Osteocyte (in vitro differentiated cells): ENCODE measurements around the gene PRUNE1. TPM values are rescaled to one million over a fixed set of nuclear protein-coding genes. Genes with fewer than 3 reads are reported as not detected.

Experiments
- DNase-seq: peaks from one replicate; pipeline ENCODE4 v3.0.0; 2021; ENCODE audit warnings: mixed read lengths; ENCODE audit not compliant: unreplicated experiment; ENCODE audit errors: extremely low spot score
- H3K27ac Mint-ChIP-seq: one replicate; pipeline ENCODE4 v1.8.0; 2021; ENCODE audit warnings: mild to moderate bottlenecking, mixed read lengths; ENCODE audit not compliant: unreplicated experiment
- H3K27me3 Mint-ChIP-seq: one replicate; pipeline ENCODE4 v1.8.0; 2021; ENCODE audit warnings: mixed read lengths; ENCODE audit not compliant: unreplicated experiment
- H3K36me3 Mint-ChIP-seq: one replicate; pipeline ENCODE4 v1.8.0; 2021; ENCODE audit warnings: mixed read lengths; ENCODE audit not compliant: unreplicated experiment
- H3K4me1 Mint-ChIP-seq: one replicate; pipeline ENCODE4 v1.8.0; 2021; ENCODE audit warnings: mixed read lengths; ENCODE audit not compliant: unreplicated experiment
- H3K4me3 Mint-ChIP-seq: one replicate; pipeline ENCODE4 v1.8.0; 2021; ENCODE audit warnings: mild to moderate bottlenecking, moderate library complexity, mixed read lengths; ENCODE audit not compliant: unreplicated experiment
- H3K9me3 Mint-ChIP-seq: one replicate; pipeline ENCODE4 v1.8.0; 2021; ENCODE audit warnings: mixed read lengths; ENCODE audit not compliant: unreplicated experiment
- CTCF ChIP-seq: fragments of 200-600 bp; sonication (generic); IDR thresholded peaks from 2 replicates; pipeline ENCODE4 v1.5.0; 2021; ENCODE audit warnings: antibody characterized with exemption, mild to moderate bottlenecking, moderate library complexity
- total RNA-seq: library from RNA; stranded (reverse); gene quantifications from 2 replicates; pipeline ENCODE4 v1.2.1, GENCODE V29; 2021

The PRUNE1 gene
- total RNA-seq, 1 donor from 2014 or later, result 18.2 TPM

- TF ChIP-seq CTCF, result peak; percentile 100
- no peaks in the 10 kb centered on the region for H3K9me3 Mint-ChIP-seq
- H3K27ac Mint-ChIP-seq, result no peak overlapping the region
- H3K27me3 Mint-ChIP-seq, result no peaks in the 10 kb centered on the region
- DNase-seq, result peak; percentile 94
- H3K4me3 Mint-ChIP-seq, result no peak overlapping the region
- peaks cover 31% of the 10 kb centered on the region for H3K4me1 Mint-ChIP-seq
- no peaks in the 10 kb centered on the region for H3K36me3 Mint-ChIP-seq
These were observed 28.9 kb upstream of the PRUNE1 start for GRCh38 chr1:150979092-150980056.

GRCh38 chr1:150981177-150981804 is 27.0 kb upstream of the PRUNE1 start:
- Mint-ChIP-seq H3K4me3 (no peak overlapping the region), H3K27ac (no peak overlapping the region), H3K9me3 (no peaks in the 10 kb centered on the region), H3K4me1 (peaks cover 29% of the 10 kb centered on the region), H3K27me3 (no peaks in the 10 kb centered on the region), H3K36me3 (no peaks in the 10 kb centered on the region)
- TF ChIP-seq CTCF, result no peak
- DNase-seq, result no peak

GRCh38 chr1:150981805-150982712 is 26.2 kb upstream of the PRUNE1 start, which contains the start of gene ANXA9:
TSS of gene ANXA9 (plus strand) at chr1:150982292. CDS start at chr1:150983106, 814 bp downstream.
- no peaks in the 10 kb centered on the region for H3K27me3 Mint-ChIP-seq
- H3K27ac Mint-ChIP-seq, result no peak within 1 kb of the TSS
- DNase-seq, result no peak
- no peaks in the 10 kb centered on the region for H3K9me3 Mint-ChIP-seq
- no peak within 1 kb of the TSS for H3K4me3 Mint-ChIP-seq
- no peaks in the 10 kb centered on the region for H3K36me3 Mint-ChIP-seq
- peaks cover 22% of the 10 kb centered on the region for H3K4me1 Mint-ChIP-seq
- TF ChIP-seq CTCF, result no peak

GRCh38 chr1:150985179-150985825 is 22.9 kb upstream of the PRUNE1 start:
- Mint-ChIP-seq H3K36me3 (no peaks in the 10 kb centered on the region), H3K27me3 (no peaks in the 10 kb centered on the region), H3K4me1 (peaks cover 9% of the 10 kb centered on the region), H3K9me3 (no peaks in the 10 kb centered on the region), H3K4me3 (no peak overlapping the region), H3K27ac (no peak overlapping the region)
- no peak for DNase-seq
- no peak for TF ChIP-seq CTCF
